Endothelial cell of umbilical vein (primary cell): Measurements from ENCODE around the gene DNAJC21. TPM values are rescaled to one million over a fixed set of nuclear protein-coding genes. Genes with fewer than 3 reads are reported as not detected.

Experiments
- BruUV-seq: library from RNA; stranded (reverse); fragments of 400-500 nt; replicated peaks from 2 replicates; lab custom pipeline; 2021; lab: Mats Ljungman, UMichigan
- CTCF ChIA-PET: fragments of 300-600, 350-600 bp; sonication (Branson Sonifier 250); formaldehyde crosslinking; loops from one replicate; lab custom pipeline; 2021; ENCODE audit warnings: antibody characterized with exemption, inconsistent platforms; lab: Charles Lee
- POLR2A ChIA-PET: fragments of 300-600, 350-600 bp; sonication (Branson Sonifier 250); formaldehyde crosslinking; loops from one replicate; lab custom pipeline; 2021; ENCODE audit warnings: antibody characterized with exemption, inconsistent platforms; lab: Charles Lee
- DNase-seq: peaks from one replicate; pipeline ENCODE4 v3.0.0-alpha.2; 2011; ENCODE audit warnings: low read depth, low spot score
- FAIRE-seq: peaks from 2 replicates; lab custom pipeline; 2011; peaks lifted over from hg19 to GRCh38; lab: Jason Lieb, UNC
- H2AFZ ChIP-seq: 2 replicates; pipeline ENCODE4 v1.6.0; 2012; ENCODE audit warnings: low read depth, low read length, control low read depth, inconsistent platforms
- H3K27ac ChIP-seq: 2 replicates; pipeline ENCODE4 v1.5.1; 2011; ENCODE audit warnings: low read depth, mild to moderate bottlenecking, control low read depth, low read length, moderate library complexity; ENCODE audit not compliant: insufficient read depth
- H3K27me3 ChIP-seq, 2 experiments: 2 replicates each; pipeline versions ENCODE4 v1.6.0 to v1.6.1; 2011; ENCODE audit warnings: low read length in 2 of 2, mixed read lengths in 1 of 2; ENCODE audit not compliant: control insufficient read depth in 2 of 2, insufficient read depth in 2 of 2
- H3K36me3 ChIP-seq, 2 experiments: 2 replicates in 1 of 2; 3 replicates in 1 of 2; pipeline ENCODE4 v1.5.1; 2011; ENCODE audit warnings: low read length in 2 of 2, mild to moderate bottlenecking in 1 of 2, moderate library complexity in 1 of 2; ENCODE audit not compliant: control insufficient read depth in 2 of 2, insufficient read depth in 2 of 2; ENCODE audit errors: extremely low read depth in 1 of 2
- H3K4me1 ChIP-seq: 3 replicates; pipeline ENCODE4 v1.5.1; 2011; ENCODE audit warnings: mild to moderate bottlenecking, low read length; ENCODE audit not compliant: control insufficient read depth, insufficient read depth; ENCODE audit errors: extremely low read depth
- H3K4me2 ChIP-seq: 2 replicates; pipeline ENCODE4 v1.6.1; 2011; ENCODE audit warnings: low read length, control low read depth, mixed read lengths; ENCODE audit not compliant: insufficient read depth
- H3K4me3 ChIP-seq, 3 experiments: fragments of 200-600 bp in 1 of 3; sonication (generic), shearing (Covaris generic) in 1 of 3; replicated peaks in 1 of 3; 2 replicates each; pipeline ENCODE4 v1.5.1; 2011 to 2016; ENCODE audit warnings: control low read depth in 3 of 3, low read length in 3 of 3, mild to moderate bottlenecking in 2 of 3, inconsistent platforms in 1 of 3, low read depth in 1 of 3, moderate library complexity in 1 of 3; ENCODE audit not compliant: insufficient read depth in 1 of 3
- H3K79me2 ChIP-seq: 2 replicates; pipeline ENCODE4 v1.6.0; 2012; ENCODE audit warnings: low read length, inconsistent platforms; ENCODE audit not compliant: control insufficient read depth, insufficient read depth
- H3K9ac ChIP-seq: replicated peaks from 2 replicates; pipeline ENCODE3; 2011; ENCODE audit warnings: low read length, control low read depth; ENCODE audit not compliant: insufficient read depth; ENCODE audit errors: extremely low read depth
- H3K9me1 ChIP-seq: replicated peaks from 3 replicates; pipeline ENCODE4 v1.6.0; 2011; ENCODE audit warnings: mild to moderate bottlenecking, low read length; ENCODE audit not compliant: control insufficient read depth, insufficient read depth; ENCODE audit errors: extremely low read depth
- H3K9me3 ChIP-seq: replicated peaks from 2 replicates; pipeline ENCODE4 v1.5.1; 2012; ENCODE audit warnings: low read length, inconsistent platforms; ENCODE audit not compliant: control insufficient read depth, insufficient read depth
- H4K20me1 ChIP-seq: replicated peaks from 2 replicates; pipeline ENCODE3; 2011; ENCODE audit warnings: mild to moderate bottlenecking, low read length; ENCODE audit not compliant: control insufficient read depth, insufficient read depth; ENCODE audit errors: extremely low read depth
- CTCF ChIP-seq, 2 donors: IDR thresholded peaks; 1 replicate in 1 of 2; 2 replicates in 1 of 2; pipeline ENCODE4 v1.5.1; 2011; ENCODE audit warnings: low read length in 2 of 2, mild to moderate bottlenecking in 2 of 2, moderate library complexity in 2 of 2, control low read depth in 1 of 2, inconsistent platforms in 1 of 2, low read depth in 1 of 2; ENCODE audit not compliant: insufficient read depth in 1 of 2; ENCODE audit errors: extremely low read depth in 1 of 2
- JUN ChIP-seq: IDR thresholded peaks from 2 replicates; pipeline ENCODE4 v1.6.1; 2011; ENCODE audit warnings: borderline replicate concordance, low read depth; ENCODE audit not compliant: insufficient read length, insufficient read depth
- MAX ChIP-seq: IDR thresholded peaks from 2 replicates; pipeline ENCODE4 v1.6.1; 2011; ENCODE audit not compliant: insufficient read depth, insufficient read length
- MYC ChIP-seq: IDR thresholded peaks from one replicate; pipeline ENCODE4 v1.6.1; 2011; ENCODE audit warnings: mild to moderate bottlenecking, low read depth, low read length
- POLR2A ChIP-seq: IDR thresholded peaks from 2 replicates; pipeline ENCODE4 v1.6.1; 2012; ENCODE audit warnings: low read depth, mild to moderate bottlenecking, control low read depth, low read length
- POLR2AphosphoS5 ChIP-seq: IDR thresholded peaks from 2 replicates; pipeline ENCODE4 v1.6.1; 2012; ENCODE audit warnings: low read depth, mild to moderate bottlenecking, control low read depth, low read length, moderate library complexity; ENCODE audit not compliant: insufficient read depth
- dilution Hi-C: fragments of 300-500 bp; cut with MboI; formaldehyde crosslinking; loops from one replicate; pipeline ENCODE4 v1.15.0; 2019; ENCODE audit warnings: low sequenced_read_pairs; ENCODE audit not compliant: extremely low pct_ligation_motif_present
- intact Hi-C: fragments of 100-400 bp; cut with micrococcal nuclease; formaldehyde crosslinking; loops from one replicate; pipeline ENCODE4 v1.10.0; 2022
- polyA plus RNA-seq, 4 experiments: library from polyadenylated mRNA; depleted of rRNA in 3 of 4; stranded (reverse) in 3 of 4; unstranded in 1 of 4; fragments of >200 nt; gene quantifications; 2 replicates each; pipeline versions ENCODE4 v1.2.1 to v1.2.3, GENCODE V29; 2011 to 2012; ENCODE audit warnings: missing spikeins in 1 of 4
- total RNA-seq: library from RNA; stranded (reverse); gene quantifications from 2 replicates; pipeline ENCODE4 v1.2.3, GENCODE V29; 2021

Gene DNAJC21
- total and polyA plus RNA-seq, 2 donors (not counting 3 experiments of a cell fraction or from before 2014, with no cell fraction given) = 5.3 to 39.4 TPM

GRCh38 chr5:34915139-34915855 lies 14.1 kb upstream of the DNAJC21 start, which contains the start of the genes BRIX1 and RAD1:
TSS of gene BRIX1 (plus strand) at chr5:34915711. CDS start at chr5:34915739, 28 bp downstream.
TSS of gene RAD1 (minus strand) at chr5:34915504. CDS start at chr5:34914892, 612 bp downstream.
- peak; percentile 96 for FAIRE-seq
- dilution Hi-C loops = loop anchor here (25.0 kb wide), 1 partner anchor 428 kb away; no protein-coding TSS in a partner anchor
- POLR2A ChIA-PET = interaction anchor here (0.6 to 1.6 kb wide), 3 partner anchors 9 to 187 kb away, joined by 3 to 12 read pairs (median 3); partner anchors contain the start of gene DNAJC21

GRCh38 chr5:34915856-34916192 lies 13.5 kb upstream of the DNAJC21 start:
- H3K9me1 ChIP-seq = no peaks in the 10 kb centered on the region
- no peak for FAIRE-seq
- TSS peak; percentile 68 for BruUV-seq
- TF ChIP-seq CTCF (IDR thresholded peaks at IDR 0.05; ENCODE audit: extremely low read depth in 1 of 2, insufficient read depth in 1 of 2, low read depth in 1 of 2, low read length in 2 of 2) (no peak), MYC (peak; percentile 14), POLR2AphosphoS5 (no peak), JUN (no peak)
- H3K4me2 ChIP-seq = peak overlapping the region; percentile 97
- H3K27ac ChIP-seq = peak overlapping the region; percentile 64
- H3K9ac ChIP-seq = peak overlapping the region; percentile 90
- peaks cover under 1 to 9% of the 10 kb centered on the region in 2 experiments for H3K36me3 ChIP-seq
- dilution Hi-C loops (loop anchor here (25.0 kb wide), 1 partner anchor 429 kb away; no protein-coding TSS in a partner anchor), intact Hi-C loops (loop anchor here (1.0 kb wide), 2 partner anchors 8 to 13 kb away; partner anchors contain the start of gene DNAJC21)
- H3K9me3 ChIP-seq = no peaks in the 10 kb centered on the region
- H3K4me3 ChIP-seq = peak overlapping the region; percentile 77 to 97 (median 87)
- DNase-seq = no peak
- ChIA-PET CTCF (interaction anchor here (0.9 to 2.3 kb wide), 10 partner anchors 8 to 444 kb away, joined by 3 to 14 read pairs (median 5); partner anchors contain the start of gene DNAJC21), POLR2A (interaction anchor here (0.6 to 1.6 kb wide), 3 partner anchors 8 to 187 kb away, joined by 3 to 12 read pairs (median 3); partner anchors contain the start of gene DNAJC21)
- no peaks in the 10 kb centered on the region for H3K27me3 ChIP-seq
- H2AFZ ChIP-seq = peak overlapping the region; percentile 66
- H3K79me2 ChIP-seq = peaks cover 55% of the 10 kb centered on the region
- no peaks in the 10 kb centered on the region for H4K20me1 ChIP-seq
- peaks cover 28% of the 10 kb centered on the region for H3K4me1 ChIP-seq

More at GRCh38 chr5:34915139-34915855, 14.1 kb upstream of the DNAJC21 start, which contains the start of the genes BRIX1 and RAD1:
- peak within 1 kb of the TSS; percentile 90 for H3K9ac ChIP-seq
- intact Hi-C loops = loop anchor here (1.0 kb wide), 2 partner anchors 9 to 14 kb away; partner anchors contain the start of gene DNAJC21
- peaks cover 55% of the 10 kb centered on the region for H3K79me2 ChIP-seq
- H3K4me3 ChIP-seq = peak within 1 kb of the TSS; percentile 77 to 97 (median 87)
- peak within 1 kb of the TSS; percentile 66 for H2AFZ ChIP-seq
- TF ChIP-seq MYC (no peak), POLR2AphosphoS5 (peak; percentile 71), MAX (peak; percentile 68), POLR2A (peak; percentile 78)
- H4K20me1 ChIP-seq = no peaks in the 10 kb centered on the region
- BruUV-seq = no TSS peak
- H3K9me3 ChIP-seq = no peaks in the 10 kb centered on the region
- peak within 1 kb of the TSS; percentile 97 for H3K4me2 ChIP-seq
- H3K36me3 ChIP-seq = peaks cover 0 to 9% of the 10 kb centered on the region in 2 experiments
- H3K4me1 ChIP-seq = peaks cover 28% of the 10 kb centered on the region
- CTCF ChIA-PET = interaction anchor here (0.5 to 2.3 kb wide), 11 partner anchors 9 to 443 kb away, joined by 3 to 14 read pairs (median 5); partner anchors contain the start of gene DNAJC21
- DNase-seq = peak; percentile 98
- no peaks in the 10 kb centered on the region for H3K9me1 ChIP-seq
- H3K27ac ChIP-seq = peak within 1 kb of the TSS; percentile 64
- H3K27me3 ChIP-seq = no peaks in the 10 kb centered on the region
